Right renal pelvis (tissue), 4 donors: ENCODE measurements around the gene KIDINS220. TPM values are rescaled to one million over a fixed set of nuclear protein-coding genes. Genes with fewer than 3 reads are reported as not detected.

Experiments used
- DNase-seq, 4 donors: peaks; one replicate each; pipeline ENCODE4 v3.0.0-alpha.2; 2013; ENCODE audit warnings: low read depth in 4 of 4, low spot score in 3 of 4, missing footprints in 1 of 4
- polyA plus RNA-seq, 4 donors: library from polyadenylated mRNA; unstranded; fragments of 120-200 nt; gene quantifications; one replicate each; pipeline ENCODE4 v1.2.1, GENCODE V29; 2013; ENCODE audit not compliant: insufficient read length in 4 of 4

The KIDINS220 gene
- polyA plus RNA-seq, 4 donors, result 82.1 to 99.5 (median 91.5) TPM

DNA sequence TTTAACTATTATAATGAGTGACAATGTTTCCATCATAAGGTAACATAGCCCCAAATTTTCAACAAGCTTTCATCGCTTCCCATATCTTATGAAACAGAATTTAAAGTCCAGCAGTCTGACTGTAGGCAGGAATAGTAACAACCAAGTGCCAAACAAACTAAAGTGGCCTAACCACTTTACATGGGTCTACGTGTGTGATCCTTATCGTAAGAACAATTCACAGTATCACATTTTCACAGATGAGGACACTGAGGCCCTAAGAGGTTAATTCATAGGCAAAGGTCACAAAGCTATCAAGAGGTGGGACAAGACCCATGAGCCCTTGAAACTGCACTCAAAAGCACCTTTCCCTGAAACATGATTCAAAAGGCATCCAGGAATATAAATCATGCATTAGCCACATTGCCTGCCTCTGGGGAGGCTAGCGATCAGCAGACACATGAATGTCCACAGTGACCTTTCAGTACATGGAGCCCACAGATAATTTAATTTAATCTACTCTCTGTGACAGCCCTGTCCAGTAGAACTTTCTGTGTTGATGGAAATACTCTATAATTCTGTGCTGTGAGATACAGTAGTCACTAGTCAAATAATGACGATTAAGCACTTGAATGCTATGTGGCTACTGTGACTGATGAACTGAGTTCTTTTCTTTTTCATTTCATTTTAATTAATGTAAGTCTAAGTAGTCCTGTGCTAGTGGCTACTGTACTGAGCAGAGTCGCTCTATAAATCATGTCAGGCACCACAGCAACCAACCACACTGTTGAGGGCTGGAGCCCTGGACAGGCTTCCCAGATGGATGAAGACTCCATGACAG lies 30.3 kb downstream of the KIDINS220 start:
- DNase-seq, result no peak

DNA sequence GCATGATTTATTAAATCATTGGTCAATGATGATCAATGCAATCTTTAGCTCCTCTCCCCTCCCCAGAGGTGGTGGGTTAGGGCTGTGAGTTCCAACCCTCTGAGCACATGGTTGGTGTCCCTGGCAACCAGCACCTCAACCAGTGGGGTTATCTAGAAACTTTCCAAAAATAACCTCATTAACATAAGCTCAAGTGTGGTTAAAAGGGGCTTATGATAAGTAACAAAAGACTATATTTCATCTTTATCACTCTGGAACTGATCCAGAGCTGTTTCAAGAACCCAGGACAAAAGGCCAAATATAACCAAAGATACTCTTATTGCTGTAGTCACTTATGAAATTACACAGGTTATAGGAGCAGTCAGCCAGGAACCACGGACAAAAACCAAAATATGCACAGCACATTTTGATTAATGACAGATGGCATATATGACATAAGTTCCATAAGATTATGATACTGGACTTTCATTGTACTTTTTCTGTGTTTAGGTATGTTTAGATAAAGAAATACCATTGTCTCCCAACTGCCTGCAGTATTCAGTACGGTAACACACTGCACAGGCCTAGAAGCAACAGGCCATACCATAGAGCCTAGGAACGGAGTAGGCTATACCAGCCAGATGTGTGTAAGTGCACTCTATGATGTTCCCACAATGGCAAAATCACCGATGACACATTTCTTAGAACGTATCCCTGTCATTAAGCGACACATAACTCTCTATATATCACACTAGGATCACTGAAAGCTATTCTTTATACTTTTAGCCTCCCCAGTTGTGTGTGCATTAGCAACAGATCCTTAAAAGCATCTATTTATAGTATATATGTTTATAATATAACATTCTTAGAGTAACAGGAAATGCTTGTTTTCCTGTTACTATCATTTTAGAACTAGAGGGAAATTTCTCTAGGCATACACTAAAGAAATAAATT lies 31.9 kb downstream of the KIDINS220 start:
- no peak for DNase-seq

DNA sequence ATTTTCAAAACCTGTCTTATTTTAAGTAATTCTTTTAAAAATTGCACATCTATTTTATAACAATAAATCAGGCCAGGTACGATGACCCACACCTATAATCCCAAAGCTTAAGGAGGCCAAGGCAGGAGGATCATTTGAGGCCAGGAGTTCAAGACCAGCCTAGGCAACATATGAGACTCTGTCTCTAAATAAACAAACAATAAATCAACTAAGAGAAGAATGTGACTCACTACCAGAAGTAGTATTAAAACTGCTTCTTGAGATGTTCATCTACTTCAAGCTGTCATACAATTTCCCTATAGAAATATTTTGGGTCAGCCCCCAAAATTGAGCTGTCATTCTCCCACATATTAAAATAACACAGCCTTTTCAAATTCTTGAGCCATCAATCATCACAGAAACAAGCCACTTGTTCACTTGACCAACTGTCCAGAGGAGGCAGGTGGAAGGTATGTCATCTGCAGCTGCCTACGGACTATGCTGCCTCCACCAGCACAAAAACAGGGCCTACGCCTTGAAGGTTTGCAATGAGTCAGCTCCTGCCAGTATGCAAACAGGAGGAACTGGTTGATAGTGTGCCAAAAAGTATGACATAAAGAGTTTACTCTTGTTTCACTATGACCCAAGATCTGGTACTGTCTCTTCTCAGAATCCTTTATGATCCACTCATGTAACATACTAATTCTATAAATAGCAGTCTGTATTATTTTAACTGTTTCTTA lies 33.6 kb downstream of the KIDINS220 start:
- DNase-seq, result no peak

- no peak for DNase-seq
Measured at GRCh38 chr2:8802741-8803140, 34.7 kb downstream of the KIDINS220 start.

GRCh38 chr2:8800821-8801220 lies 36.6 kb downstream of the KIDINS220 start:
- no peak for DNase-seq

GRCh38 chr2:8800218-8800617 lies 37.2 kb downstream of the KIDINS220 start:
- no peak for DNase-seq

GRCh38 chr2:8799004-8799403 lies 38.4 kb downstream of the KIDINS220 start:
- no peak for DNase-seq

- DNase-seq, result no peak
Measured at GRCh38 chr2:8798393-8798792, 39.0 kb downstream of the KIDINS220 start.

GRCh38 chr2:8797682-8798081 lies 39.7 kb downstream of the KIDINS220 start:
- DNase-seq, result no peak

GRCh38 chr2:8796878-8797550 lies 40.4 kb downstream of the KIDINS220 start:
- DNase-seq, result no peak

DNA sequence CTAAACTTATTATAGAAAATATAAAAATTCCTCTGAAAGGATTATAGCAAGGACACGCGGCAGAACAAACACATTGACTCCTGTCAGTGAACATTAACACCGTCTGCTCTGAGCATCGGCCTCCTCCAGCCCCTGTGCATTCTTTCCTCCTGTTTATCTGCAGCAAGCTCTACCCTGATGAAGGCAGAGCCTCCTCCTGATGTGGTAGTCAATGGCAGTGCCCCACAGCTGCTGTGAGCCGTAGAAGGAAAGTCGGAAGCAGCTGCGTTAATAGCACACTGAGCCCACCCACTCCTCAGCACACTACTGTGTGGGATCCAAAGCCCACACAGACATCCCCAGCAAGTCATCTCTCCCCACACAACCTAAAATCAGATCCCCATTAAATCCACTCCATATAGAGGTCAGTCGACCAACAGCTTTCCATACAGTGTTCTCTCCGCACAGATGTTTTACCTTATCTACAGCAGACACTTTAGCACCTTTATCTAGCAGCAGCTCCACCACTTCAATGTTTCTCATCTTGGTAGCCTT lies 41.0 kb downstream of the KIDINS220 start:
- DNase-seq, result no peak

DNA sequence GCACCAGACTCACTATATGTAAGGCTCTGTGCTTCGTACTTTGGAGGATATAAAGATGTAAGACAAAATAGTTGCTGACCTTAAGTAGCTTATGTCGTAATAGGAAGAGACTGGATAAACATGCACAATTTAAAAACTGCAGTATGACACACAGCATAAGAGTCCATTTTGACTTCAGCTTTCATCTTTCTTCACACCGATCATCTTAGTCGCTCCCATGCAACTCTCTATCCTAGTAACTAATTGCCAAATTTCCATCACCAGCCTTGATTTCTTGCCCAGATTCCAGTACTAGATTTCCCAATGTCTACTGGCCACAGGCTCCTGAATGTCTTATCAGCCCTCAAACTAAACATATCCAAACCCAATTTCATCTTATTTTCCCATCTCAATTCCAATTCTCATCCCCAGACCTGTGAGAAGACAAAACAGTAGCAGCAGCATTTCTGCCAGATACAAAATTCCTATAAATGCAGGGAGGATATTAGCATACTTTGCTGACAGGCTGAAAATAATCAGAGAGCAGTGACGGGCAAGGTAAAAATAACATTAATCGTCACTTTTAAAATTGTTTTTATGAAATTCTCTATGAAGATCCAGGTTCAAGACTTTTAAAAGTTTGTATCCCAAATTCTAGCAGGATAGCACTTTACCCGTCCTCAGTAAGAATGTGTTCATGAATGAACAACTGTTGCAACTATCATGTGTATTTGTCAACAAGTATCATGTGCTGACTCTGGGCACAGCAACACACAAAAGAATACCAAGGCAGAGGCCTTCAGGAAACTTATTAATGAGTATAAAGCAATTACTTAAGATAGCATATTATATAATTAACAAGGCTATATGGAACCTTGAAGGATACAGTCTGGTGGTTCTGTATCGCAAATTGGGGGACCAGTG lies 42.2 kb downstream of the KIDINS220 start:
- no peak for DNase-seq

- no peak for DNase-seq
Measured at GRCh38 chr2:8790739-8791162, 46.7 kb downstream of the KIDINS220 start.

DNA sequence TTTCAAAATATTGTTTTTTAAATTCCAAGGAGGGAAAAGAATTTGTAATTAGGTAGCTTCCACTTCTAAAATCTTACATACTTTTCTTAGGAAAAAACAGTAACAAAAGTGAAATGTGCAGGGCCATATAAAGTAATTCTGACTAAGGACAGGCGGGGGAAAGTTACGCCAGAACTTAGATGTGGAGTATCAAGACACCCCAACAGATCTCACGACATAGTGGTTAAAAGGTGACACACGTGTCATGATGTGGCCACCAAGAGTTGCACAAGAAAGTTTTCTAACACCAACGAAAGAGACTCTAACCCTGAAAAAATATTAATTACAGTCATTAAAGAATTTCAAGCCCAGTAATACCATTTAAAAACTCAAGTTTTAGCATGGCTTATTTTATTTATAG lies 51.0 kb downstream of the KIDINS220 start:
- no peak for DNase-seq

DNA sequence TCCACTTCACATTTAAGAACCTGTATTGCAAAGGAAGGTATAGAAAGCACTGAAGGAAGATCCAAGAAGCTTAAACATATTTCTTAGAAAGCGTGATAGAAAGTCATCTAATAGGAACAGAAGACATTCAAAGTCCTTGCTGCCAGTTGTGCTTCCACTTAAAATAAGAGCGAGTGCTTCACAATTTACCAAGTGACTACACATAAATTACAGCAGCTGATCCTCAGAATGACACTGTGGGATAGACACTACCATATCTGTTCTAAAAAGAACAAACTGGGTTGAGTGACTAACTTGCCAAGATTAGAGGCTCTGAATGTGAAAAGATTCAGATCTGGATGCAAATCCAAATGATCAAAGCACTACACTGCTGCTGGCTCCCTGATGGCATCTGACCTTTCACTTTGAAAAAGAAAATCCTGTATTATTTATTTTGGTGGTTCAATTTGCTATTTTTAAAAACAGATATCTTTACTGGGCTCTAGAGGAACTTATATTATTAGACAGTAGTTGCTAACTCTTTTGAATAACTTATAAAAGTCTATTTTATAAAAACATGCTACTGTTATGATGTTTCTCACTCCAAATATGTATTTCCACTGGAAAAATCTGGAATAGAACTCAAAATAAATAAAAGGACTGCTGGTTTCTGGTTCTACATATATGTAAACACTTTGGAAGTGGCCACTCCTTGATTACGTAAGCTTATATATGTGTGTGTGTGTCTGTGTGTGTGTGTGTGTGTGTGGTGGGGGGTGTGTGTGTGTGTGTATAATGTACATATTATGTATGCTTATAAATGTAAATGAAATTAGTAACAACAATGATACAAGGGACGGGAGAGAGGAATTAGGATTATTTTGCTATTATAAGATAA lies 57.4 kb downstream of the KIDINS220 start:
- DNase-seq, result no peak

- DNase-seq, result no peak
Measured at GRCh38 chr2:8774371-8774770, 63.0 kb downstream of the KIDINS220 start.

DNA sequence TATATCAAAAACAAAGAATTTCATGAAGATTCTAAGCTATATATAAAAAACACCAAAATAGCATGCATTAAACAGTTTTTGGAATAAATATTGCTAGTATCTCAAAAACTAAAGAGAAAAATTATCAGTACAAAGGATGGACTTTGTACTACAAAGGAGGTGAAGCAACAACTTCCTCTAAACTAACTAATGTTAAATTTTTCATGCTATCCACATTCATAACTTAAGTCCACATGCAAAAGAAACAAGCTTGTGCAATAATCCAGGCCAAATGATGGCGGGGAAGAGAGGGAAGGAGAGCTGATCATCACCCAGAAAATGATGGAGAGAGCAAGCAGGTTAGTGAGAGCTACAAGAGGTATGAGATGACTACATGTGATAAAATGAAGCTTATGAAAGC lies 70.1 kb downstream of the KIDINS220 start:
- DNase-seq, result no peak

GRCh38 chr2:8761529-8762164 lies 75.8 kb downstream of the KIDINS220 start:
- peak; percentile 13 to 31 (median 26) for DNase-seq
